ENCODE measurements around the gene DENND2D.

Gene DENND2D

GRCh38 chr1:111199881-111200801, at the start of gene DENND2D:
Gene DENND2D (minus strand): TSS chr1:111200646. CDS start chr1:111200459, 187 bp downstream.
- DNase-seq (ENCODE audit: low read depth in 1 of 2, low spot score in 1 of 2): peak in 1 of 2 donors; percentile 71

GRCh38 chr1:111249960-111250359, 49.5 kb upstream of the DENND2D start:
- DNase-seq (ENCODE audit: low read depth in 1 of 2, low spot score in 1 of 2): no peak

- DNase-seq (ENCODE audit: low read depth in 1 of 2, low spot score in 1 of 2): no peak
Observed at GRCh38 chr1:111247125-111247838, 46.8 kb upstream of the DENND2D start.

GRCh38 chr1:111242805-111243523, 42.5 kb upstream of the DENND2D start:
- DNase-seq (ENCODE audit: low read depth in 1 of 2, low spot score in 1 of 2): no peak

GRCh38 chr1:111241797-111242196, 41.4 kb upstream of the DENND2D start:
- no peak for DNase-seq (ENCODE audit: low read depth in 1 of 2, low spot score in 1 of 2)

- DNase-seq (ENCODE audit: low read depth in 1 of 2, low spot score in 1 of 2): no peak
Observed at GRCh38 chr1:111238056-111238795, 37.8 kb upstream of the DENND2D start.

GRCh38 chr1:111236806-111237205, 36.4 kb upstream of the DENND2D start:
- no peak for DNase-seq (ENCODE audit: low read depth in 1 of 2, low spot score in 1 of 2)

- DNase-seq (ENCODE audit: low read depth in 1 of 2, low spot score in 1 of 2): no peak
Observed at GRCh38 chr1:111236379-111236778, 35.9 kb upstream of the DENND2D start.

GRCh38 chr1:111234866-111235265, 34.4 kb upstream of the DENND2D start:
- DNase-seq (ENCODE audit: low read depth in 1 of 2, low spot score in 1 of 2): no peak

- DNase-seq (ENCODE audit: low read depth in 1 of 2, low spot score in 1 of 2): no peak
Observed at GRCh38 chr1:111234258-111234657, 33.8 kb upstream of the DENND2D start.

- no peak for DNase-seq (ENCODE audit: low read depth in 1 of 2, low spot score in 1 of 2)
Observed at GRCh38 chr1:111232134-111232533, 31.7 kb upstream of the DENND2D start.

- no peak for DNase-seq (ENCODE audit: low read depth in 1 of 2, low spot score in 1 of 2)
Observed at GRCh38 chr1:111228748-111229126, 28.3 kb upstream of the DENND2D start.

GRCh38 chr1:111227851-111228747, 27.7 kb upstream of the DENND2D start:
- no peak for DNase-seq (ENCODE audit: low read depth in 1 of 2, low spot score in 1 of 2)

- no peak for DNase-seq (ENCODE audit: low read depth in 1 of 2, low spot score in 1 of 2)
Observed at GRCh38 chr1:111227434-111227833, 27.0 kb upstream of the DENND2D start, which contains the start of gene CHI3L2. Gene CHI3L2 (plus strand): TSS chr1:111227713. CDS start chr1:111227730, 17 bp downstream.

GRCh38 chr1:111225717-111226400, 25.4 kb upstream of the DENND2D start:
- no peak for DNase-seq (ENCODE audit: low read depth in 1 of 2, low spot score in 1 of 2)

- DNase-seq (ENCODE audit: low read depth in 1 of 2, low spot score in 1 of 2): no peak
Observed at GRCh38 chr1:111225091-111225490, 24.6 kb upstream of the DENND2D start.

- no peak for DNase-seq (ENCODE audit: low read depth in 1 of 2, low spot score in 1 of 2)
Observed at GRCh38 chr1:111223126-111223685, 22.8 kb upstream of the DENND2D start.

GRCh38 chr1:111222308-111223125, 22.1 kb upstream of the DENND2D start:
- peak in 1 of 2 donors; percentile 66 for DNase-seq (ENCODE audit: low read depth in 1 of 2, low spot score in 1 of 2)

Measured in activated CD4-positive, alpha-beta T cell treated with anti-CD3 and anti-CD28 coated beads, Interleukin-2, amount 50 U/mL, for 24 hours (primary cell).